GM12865 (cell line): ENCODE results near the gene MAP2K6.

ENCODE experiments used
- DNase-seq: peaks from one replicate; pipeline ENCODE4 v3.0.0; 2010; ENCODE audit warnings: low read depth
- H3K4me3 ChIP-seq: 2 replicates; pipeline ENCODE4 v1.5.1; 2011; ENCODE audit warnings: mild to moderate bottlenecking, low read depth, low read length, control low read depth
- TF ChIP-seq, protein P1 (sequence below): IDR thresholded peaks from 2 replicates; pipeline ENCODE4 v1.5.1; 2011; ENCODE audit warnings: low read length, control low read depth, low read depth, inconsistent platforms; ENCODE audit not compliant: insufficient read depth; ENCODE audit errors: missing control alignments

The MAP2K6 gene

DNA sequence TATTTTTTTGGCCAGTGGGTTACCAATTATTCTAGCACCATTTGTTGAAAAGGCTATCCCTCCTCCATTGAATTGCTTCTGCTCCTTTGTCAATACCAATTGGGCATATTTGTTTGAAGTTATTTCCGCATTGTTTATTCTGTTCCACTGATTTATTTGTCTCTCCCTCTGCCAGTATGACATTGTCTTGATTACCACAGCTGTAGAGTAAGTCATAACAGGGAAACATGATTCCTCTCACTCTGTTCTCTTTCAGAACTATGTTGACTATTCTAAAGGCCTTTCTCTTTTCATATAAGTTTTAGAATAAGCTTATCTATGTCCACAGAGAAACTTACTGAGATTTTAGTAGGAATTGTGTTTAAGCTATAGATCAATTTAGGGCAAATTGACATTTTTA lies 94.3 kb downstream of the MAP2K6 start:
- H3K4me3 ChIP-seq, result no peak overlapping the region
- TF ChIP-seq, protein P1, sequence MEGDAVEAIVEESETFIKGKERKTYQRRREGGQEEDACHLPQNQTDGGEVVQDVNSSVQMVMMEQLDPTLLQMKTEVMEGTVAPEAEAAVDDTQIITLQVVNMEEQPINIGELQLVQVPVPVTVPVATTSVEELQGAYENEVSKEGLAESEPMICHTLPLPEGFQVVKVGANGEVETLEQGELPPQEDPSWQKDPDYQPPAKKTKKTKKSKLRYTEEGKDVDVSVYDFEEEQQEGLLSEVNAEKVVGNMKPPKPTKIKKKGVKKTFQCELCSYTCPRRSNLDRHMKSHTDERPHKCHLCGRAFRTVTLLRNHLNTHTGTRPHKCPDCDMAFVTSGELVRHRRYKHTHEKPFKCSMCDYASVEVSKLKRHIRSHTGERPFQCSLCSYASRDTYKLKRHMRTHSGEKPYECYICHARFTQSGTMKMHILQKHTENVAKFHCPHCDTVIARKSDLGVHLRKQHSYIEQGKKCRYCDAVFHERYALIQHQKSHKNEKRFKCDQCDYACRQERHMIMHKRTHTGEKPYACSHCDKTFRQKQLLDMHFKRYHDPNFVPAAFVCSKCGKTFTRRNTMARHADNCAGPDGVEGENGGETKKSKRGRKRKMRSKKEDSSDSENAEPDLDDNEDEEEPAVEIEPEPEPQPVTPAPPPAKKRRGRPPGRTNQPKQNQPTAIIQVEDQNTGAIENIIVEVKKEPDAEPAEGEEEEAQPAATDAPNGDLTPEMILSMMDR, result no peak
- DNase-seq, result no peak

DNA sequence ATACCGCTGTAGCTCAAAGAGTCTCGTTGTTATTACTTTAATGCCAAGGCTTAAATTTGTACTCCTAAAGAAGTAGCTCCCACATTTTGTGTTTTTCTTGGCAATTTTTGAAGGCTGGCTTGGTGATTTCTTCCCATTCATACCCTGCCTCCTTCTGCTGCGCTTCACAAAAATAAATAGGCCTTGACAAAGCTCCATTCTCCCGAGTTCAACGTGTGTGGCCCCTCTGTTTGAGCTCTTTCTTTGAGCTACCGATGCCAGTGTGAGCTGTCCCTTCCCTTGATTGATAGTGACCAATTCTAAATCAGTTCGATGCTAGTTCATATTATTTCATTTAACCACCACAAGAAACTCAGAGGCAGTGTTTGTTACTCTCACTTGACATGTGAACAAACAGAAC lies 96.8 kb downstream of the MAP2K6 start:
- DNase-seq, result no peak
- TF ChIP-seq, protein P1, result no peak
- no peak overlapping the region for H3K4me3 ChIP-seq

DNA sequence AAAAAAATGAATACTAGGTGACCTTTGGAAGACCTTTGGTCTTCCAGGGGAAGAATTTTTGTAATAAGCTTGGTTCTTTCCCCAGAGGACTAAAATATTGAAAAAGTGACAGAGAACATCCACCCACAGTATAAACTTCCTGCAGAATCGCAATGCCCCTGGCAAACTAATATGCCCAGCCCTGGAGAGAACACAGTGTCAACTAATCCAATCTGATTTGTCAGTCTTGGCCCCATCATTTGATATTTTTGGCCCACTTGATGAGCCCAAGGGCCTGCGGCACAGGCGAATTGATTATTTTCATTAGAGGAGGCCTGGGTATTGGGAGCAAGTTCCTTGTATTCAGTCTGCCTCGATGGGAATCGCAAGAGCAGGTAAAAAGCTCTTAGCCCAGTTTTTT lies 98.4 kb downstream of the MAP2K6 start:
- no peak overlapping the region for H3K4me3 ChIP-seq
- DNase-seq, result no peak
- TF ChIP-seq, protein P1, result no peak

DNA sequence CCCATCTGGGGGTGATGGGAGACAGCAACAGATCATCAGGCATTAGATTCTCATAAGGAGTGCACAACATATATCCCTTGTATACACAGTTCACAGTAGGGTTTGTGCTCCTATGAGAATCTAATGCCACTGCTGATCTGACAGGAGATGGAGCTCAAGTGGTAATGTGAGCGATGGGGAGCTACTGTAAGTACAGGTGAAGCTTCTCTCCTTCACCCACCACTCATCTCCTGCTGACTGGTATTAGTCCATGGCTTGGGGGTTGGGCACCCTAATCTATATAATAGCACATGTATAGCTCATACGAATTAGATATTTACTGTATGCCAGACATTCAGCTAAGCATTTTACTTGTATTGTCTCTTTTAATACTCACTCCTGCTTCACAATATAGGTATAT lies 101.7 kb downstream of the MAP2K6 start:
- DNase-seq, result no peak
- TF ChIP-seq, protein P1, result no peak
- H3K4me3 ChIP-seq, result no peak overlapping the region; the same call in 1 of the 2 replicates

DNA sequence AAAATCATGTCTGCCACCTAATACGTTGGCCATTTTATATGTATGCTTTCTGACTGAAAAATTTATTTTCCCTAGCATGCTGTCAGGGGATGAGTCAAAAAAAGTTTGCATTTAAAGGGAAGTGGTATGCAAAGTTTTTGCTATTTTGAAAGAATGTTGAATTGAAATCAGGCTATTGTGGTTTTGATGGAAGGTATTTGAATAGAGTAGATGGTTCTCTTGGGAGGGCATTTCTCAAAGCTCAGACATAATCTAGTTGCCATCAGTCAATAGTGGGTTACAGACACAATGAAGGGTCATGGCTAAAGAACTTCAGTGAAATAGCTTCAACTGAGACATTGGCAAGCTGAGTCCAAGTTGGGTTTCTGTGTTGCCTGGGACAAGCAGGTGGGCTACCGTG lies 102.4 kb downstream of the MAP2K6 start:
- H3K4me3 ChIP-seq, result peak overlapping the region; percentile 1; the same call in 1 of the 2 replicates
- peak; percentile 81 for DNase-seq
- TF ChIP-seq, protein P1, result no peak

DNA sequence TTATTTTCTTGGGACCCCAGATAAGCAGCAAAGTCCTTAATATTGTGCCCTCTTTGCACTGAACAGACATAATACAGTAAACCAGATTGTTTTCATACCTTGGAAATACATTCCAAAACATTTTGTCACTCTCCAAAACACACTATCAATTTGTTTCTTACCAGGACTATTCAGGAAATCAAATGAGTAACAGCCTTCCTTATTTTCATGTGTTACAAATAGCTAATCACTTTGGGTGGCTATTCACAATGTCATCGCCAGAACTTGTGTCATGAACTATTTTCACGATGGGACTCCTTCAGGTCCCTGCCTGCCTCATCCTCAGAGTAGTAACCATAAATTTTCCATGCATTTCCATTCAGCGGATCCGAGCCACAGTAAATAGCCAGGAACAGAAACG lies 104.5 kb downstream of the MAP2K6 start:
- no peak for DNase-seq
- H3K4me3 ChIP-seq, result no peak overlapping the region
- TF ChIP-seq, protein P1, result no peak

DNA sequence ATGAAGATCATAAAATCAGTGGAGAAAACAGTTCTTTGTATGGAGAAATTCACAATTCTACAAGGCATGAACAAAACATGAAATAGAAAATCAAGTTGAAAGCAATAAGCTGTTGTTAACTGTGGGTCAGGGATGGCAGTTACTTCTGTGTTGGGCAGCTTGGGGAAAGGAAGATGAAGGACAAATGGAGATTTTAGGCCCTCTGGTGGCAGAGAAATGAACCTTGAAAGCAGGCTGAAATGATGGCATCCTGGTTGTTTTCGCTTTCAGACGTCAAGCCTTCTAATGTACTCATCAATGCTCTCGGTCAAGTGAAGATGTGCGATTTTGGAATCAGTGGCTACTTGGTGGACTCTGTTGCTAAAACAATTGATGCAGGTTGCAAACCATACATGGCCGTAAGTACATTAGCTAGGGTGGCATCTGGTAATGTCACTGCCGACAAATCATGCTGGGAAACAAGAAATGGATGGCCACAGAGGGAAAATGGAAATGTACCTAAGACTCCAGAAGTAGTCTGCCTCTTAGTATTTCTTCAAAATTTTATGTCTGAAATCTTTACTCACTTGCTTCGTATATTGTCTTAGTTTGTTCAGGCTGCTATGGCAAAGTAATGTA lies 108.9 kb downstream of the MAP2K6 start:
- TF ChIP-seq, protein P1, result peak; percentile 75
- no peak overlapping the region for H3K4me3 ChIP-seq
- peak; percentile 82 for DNase-seq
